ENCODE measurements around the gene ZFYVE16.

Gene ZFYVE16

GRCh38 chr5:80407735-80408483 lies at the start of gene ZFYVE16 (continued):
- 0 out of 2 replicates have a peak, but pooled peaks have one; percentile 26 for TF ChIP-seq PRDM4 (tag by site-specific recombination; IDR thresholded peaks at IDR 0.05)
- no peak for TF ChIP-seq ZNF221 (tag by site-specific recombination; IDR thresholded peaks at IDR 0.05; ENCODE audit: borderline replicate concordance)
- TF ChIP-seq ZNF266 (tag by site-specific recombination; IDR thresholded peaks at IDR 0.05; ENCODE audit: low read depth), result no peak
- TF ChIP-seq ZNF530 (tag by site-specific recombination; IDR thresholded peaks at IDR 0.05; ENCODE audit: low read depth), result no peak
- no peak for TF ChIP-seq ZNF24 (tag by site-specific recombination; IDR thresholded peaks at IDR 0.05)
- TF ChIP-seq ZIC2 (tag by site-specific recombination; IDR thresholded peaks at IDR 0.05), result peak; percentile 92
- TF ChIP-seq ZNF768 (tag by site-specific recombination; IDR thresholded peaks at IDR 0.05), result no peak
- no peak for TF ChIP-seq ZNF701 (tag by site-specific recombination; IDR thresholded peaks at IDR 0.05)
- TF ChIP-seq ZNF621 (tag by site-specific recombination; IDR thresholded peaks at IDR 0.05), result no peak
- TF ChIP-seq PATZ1 (tag by site-specific recombination; IDR thresholded peaks at IDR 0.05), result peak; percentile 98
- TF ChIP-seq ZNF202 (tag by site-specific recombination; IDR thresholded peaks at IDR 0.05; ENCODE audit: borderline replicate concordance), result no peak
- no peak for TF ChIP-seq ZNF354C (tag by site-specific recombination; IDR thresholded peaks at IDR 0.05; ENCODE audit: borderline replicate concordance, low read depth)
- TF ChIP-seq PRDM2 (tag by site-specific recombination; IDR thresholded peaks at IDR 0.05; ENCODE audit: borderline replicate concordance), result no peak
- TF ChIP-seq TSHZ1 (tag by site-specific recombination; IDR thresholded peaks at IDR 0.05; ENCODE audit: borderline replicate concordance), result no peak
- TF ChIP-seq ZNF248 (tag by site-specific recombination; IDR thresholded peaks at IDR 0.05), result no peak
- no peak for TF ChIP-seq YY1 (tag by site-specific recombination; IDR thresholded peaks at IDR 0.05)
- no peak for TF ChIP-seq ZNF274 (IDR thresholded peaks at IDR 0.05; ENCODE audit: low read length)
- no peak for TF ChIP-seq ZNF274 (tag by site-specific recombination; IDR thresholded peaks at IDR 0.05; ENCODE audit: borderline replicate concordance)
- no peak for TF ChIP-seq ZSCAN18 (tag by site-specific recombination; IDR thresholded peaks at IDR 0.05)
- TF ChIP-seq ZNF23 (tag by site-specific recombination; IDR thresholded peaks at IDR 0.05; ENCODE audit: borderline replicate concordance), result no peak
- no peak for TF ChIP-seq ZNF214 (tag by site-specific recombination; IDR thresholded peaks at IDR 0.05; ENCODE audit: borderline replicate concordance)
- no peak for TF ChIP-seq ZNF585B (tag by site-specific recombination; IDR thresholded peaks at IDR 0.05)
- TF ChIP-seq ZNF521 (tag by site-specific recombination; IDR thresholded peaks at IDR 0.05), result no peak
- TF ChIP-seq SP2 (tag by site-specific recombination; IDR thresholded peaks at IDR 0.05), result peak; percentile 77

Measured in HEK293 (cell line).